ENCODE data around the gene AMZ1. TPM values are rescaled to one million over a fixed set of nuclear protein-coding genes. Genes with fewer than 3 reads are reported as not detected.
"Not testable (repeated sequence)": the region's sequence is repeated elsewhere in the genome, so short reads cannot be mapped to it uniquely, and the experiment has no call there.

Gene AMZ1
- polyA plus RNA-seq, 1 experiment, result 0.43 TPM

- Histone ChIP-seq H3K4me3 (ENCODE audit: low read depth, low read length) (no peak overlapping the region), H3K27me3 (ENCODE audit: control insufficient read depth, insufficient read depth, low read length) (no peaks in the 10 kb centered on the region), H3K9me3 (ENCODE audit: control insufficient read depth, insufficient read depth, low read length) (peaks cover 26% of the 10 kb centered on the region), H3K27ac (ENCODE audit: low read depth, low read length) (no peak overlapping the region)
- no peak for DNase-seq (ENCODE audit: low read depth, low spot score)
- no peak for TF ChIP-seq CTCF (IDR thresholded peaks at IDR 0.05; ENCODE audit: low read depth, low read length)
- POLR2A ChIA-PET, result no interaction called here
- CTCF ChIA-PET, result interaction anchor here (0.8 to 2.0 kb wide), 3 partner anchors 7 to 49 kb away, joined by 3 to 8 read pairs (median 3); no protein-coding TSS in a partner anchor
Observed at GRCh38 chr7:2720024-2720423, 32.0 kb downstream of the AMZ1 start.

GRCh38 chr7:2721842-2722241 is 33.8 kb downstream of the AMZ1 start:
- no peak for TF ChIP-seq CTCF (IDR thresholded peaks at IDR 0.05; ENCODE audit: low read depth, low read length)
- no peaks in the 10 kb centered on the region for H3K27me3 ChIP-seq (ENCODE audit: control insufficient read depth, insufficient read depth, low read length)
- no peak overlapping the region for H3K4me3 ChIP-seq (ENCODE audit: low read depth, low read length)
- peaks cover 23% of the 10 kb centered on the region for H3K9me3 ChIP-seq (ENCODE audit: control insufficient read depth, insufficient read depth, low read length)
- POLR2A ChIA-PET, result no interaction called here
- no peak for DNase-seq (ENCODE audit: low read depth, low spot score)
- H3K27ac ChIP-seq (ENCODE audit: low read depth, low read length), result no peak overlapping the region
- CTCF ChIA-PET, result interaction anchor here (2.1 kb wide), 1 partner anchor 12 kb away, joined by 6 read pairs; no protein-coding TSS in a partner anchor

- DNase-seq (ENCODE audit: low read depth, low spot score), result no peak
- Histone ChIP-seq H3K27me3 (ENCODE audit: control insufficient read depth, insufficient read depth, low read length) (no peaks in the 10 kb centered on the region), H3K9me3 (ENCODE audit: control insufficient read depth, insufficient read depth, low read length) (peaks cover 19% of the 10 kb centered on the region), H3K4me3 (ENCODE audit: low read depth, low read length) (no peak overlapping the region), H3K27ac (ENCODE audit: low read depth, low read length) (no peak overlapping the region)
- POLR2A ChIA-PET, result no interaction called here
- CTCF ChIA-PET, result interaction anchor here (2.1 kb wide), 1 partner anchor 12 kb away, joined by 6 read pairs; no protein-coding TSS in a partner anchor
- TF ChIP-seq CTCF (IDR thresholded peaks at IDR 0.05; ENCODE audit: low read depth, low read length), result no peak
Observed at GRCh38 chr7:2722591-2722990, 34.6 kb downstream of the AMZ1 start.

- Histone ChIP-seq H3K27ac (ENCODE audit: low read depth, low read length) (no peak overlapping the region), H3K9me3 (ENCODE audit: control insufficient read depth, insufficient read depth, low read length) (peaks cover 14% of the 10 kb centered on the region), H3K27me3 (ENCODE audit: control insufficient read depth, insufficient read depth, low read length) (no peaks in the 10 kb centered on the region), H3K4me3 (ENCODE audit: low read depth, low read length) (no peak overlapping the region)
- no peak for DNase-seq (ENCODE audit: low read depth, low spot score)
- ChIA-PET CTCF (interaction anchor here (2.1 kb wide), 1 partner anchor 13 kb away, joined by 6 read pairs; no protein-coding TSS in a partner anchor), POLR2A (no interaction called here)
- TF ChIP-seq CTCF (IDR thresholded peaks at IDR 0.05; ENCODE audit: low read depth, low read length), result no peak
Observed at GRCh38 chr7:2723138-2723850, 35.3 kb downstream of the AMZ1 start.

GRCh38 chr7:2724036-2724435 is 36.0 kb downstream of the AMZ1 start:
- H3K27ac ChIP-seq (ENCODE audit: low read depth, low read length); H3K9me3 ChIP-seq (ENCODE audit: control insufficient read depth, insufficient read depth, low read length); DNase-seq (ENCODE audit: low read depth, low spot score); H3K4me3 ChIP-seq (ENCODE audit: low read depth, low read length); POLR2A ChIA-PET; H3K27me3 ChIP-seq (ENCODE audit: control insufficient read depth, insufficient read depth, low read length): not testable (repeated sequence)
- CTCF ChIA-PET, result interaction anchor here (2.1 kb wide), 1 partner anchor 14 kb away, joined by 6 read pairs; no protein-coding TSS in a partner anchor

Data from AG04450 (cell line).